ENCODE measurements around the gene ZNF408.

The ZNF408 gene

DNA sequence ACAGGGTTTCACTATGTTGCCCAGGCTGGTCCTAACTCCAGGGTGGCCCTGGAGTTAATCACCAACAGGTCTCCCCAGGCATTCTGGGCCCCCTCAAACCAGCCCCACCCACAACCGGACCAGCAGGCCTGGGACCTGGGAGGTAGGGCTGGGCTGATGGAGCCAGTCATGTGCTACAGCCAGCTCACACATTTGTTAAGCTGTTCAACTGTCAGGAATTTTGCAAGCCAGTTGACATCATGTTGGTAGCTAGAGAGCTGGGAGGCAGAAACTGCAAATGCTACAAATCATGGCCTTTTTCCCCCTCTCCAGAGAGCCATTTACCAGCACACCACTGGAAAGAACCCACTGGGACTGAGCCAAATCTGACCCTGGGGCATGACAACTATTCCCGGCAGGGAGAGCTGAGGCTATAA, 7.2 kb upstream of the ZNF408 start:
- Histone ChIP-seq H3K27ac (ENCODE audit: low read depth, low read length) (no peak overlapping the region), H3K27me3 (ENCODE audit: low read length) (no peaks in the 10 kb centered on the region), H3K36me3 (ENCODE audit: low read length) (no peaks in the 10 kb centered on the region), H3K4me3 (ENCODE audit: insufficient read depth, low read length, poor library complexity, severe bottlenecking) (no peak overlapping the region), H3K9me3 (ENCODE audit: insufficient read depth, low read length) (no peaks in the 10 kb centered on the region), H4K20me1 (ENCODE audit: low read depth, low read length) (no peaks in the 10 kb centered on the region), H3K79me2 (ENCODE audit: insufficient read depth, low read length) (peaks cover under 1% of the 10 kb centered on the region; the same call in 1 of the 2 replicates), H2AFZ (ENCODE audit: low read depth, low read length, severe bottlenecking) (no peak overlapping the region), H3K9me2 (replicated peaks; ENCODE audit: insufficient read depth, low read length) (no peaks in the 10 kb centered on the region), H3F3A (ENCODE audit: insufficient read depth) (no peaks in the 10 kb centered on the region), H3K4me2 (ENCODE audit: low read depth, low read length, poor library complexity, severe bottlenecking) (no peak overlapping the region), H3K9ac (ENCODE audit: low read length) (no peak overlapping the region)
- no peak for TF ChIP-seq EZH2phosphoT487 (conservative IDR thresholded peaks at IDR 0.05; ENCODE audit: low read length)
- TF ChIP-seq, protein P1, sequence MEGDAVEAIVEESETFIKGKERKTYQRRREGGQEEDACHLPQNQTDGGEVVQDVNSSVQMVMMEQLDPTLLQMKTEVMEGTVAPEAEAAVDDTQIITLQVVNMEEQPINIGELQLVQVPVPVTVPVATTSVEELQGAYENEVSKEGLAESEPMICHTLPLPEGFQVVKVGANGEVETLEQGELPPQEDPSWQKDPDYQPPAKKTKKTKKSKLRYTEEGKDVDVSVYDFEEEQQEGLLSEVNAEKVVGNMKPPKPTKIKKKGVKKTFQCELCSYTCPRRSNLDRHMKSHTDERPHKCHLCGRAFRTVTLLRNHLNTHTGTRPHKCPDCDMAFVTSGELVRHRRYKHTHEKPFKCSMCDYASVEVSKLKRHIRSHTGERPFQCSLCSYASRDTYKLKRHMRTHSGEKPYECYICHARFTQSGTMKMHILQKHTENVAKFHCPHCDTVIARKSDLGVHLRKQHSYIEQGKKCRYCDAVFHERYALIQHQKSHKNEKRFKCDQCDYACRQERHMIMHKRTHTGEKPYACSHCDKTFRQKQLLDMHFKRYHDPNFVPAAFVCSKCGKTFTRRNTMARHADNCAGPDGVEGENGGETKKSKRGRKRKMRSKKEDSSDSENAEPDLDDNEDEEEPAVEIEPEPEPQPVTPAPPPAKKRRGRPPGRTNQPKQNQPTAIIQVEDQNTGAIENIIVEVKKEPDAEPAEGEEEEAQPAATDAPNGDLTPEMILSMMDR (IDR thresholded peaks at IDR 0.05; ENCODE audit: insufficient read depth, low read length, poor library complexity, severe bottlenecking): no peak

GRCh38 chr11:46694072-46694471, 6.8 kb upstream of the ZNF408 start:
- H3K4me3 ChIP-seq (ENCODE audit: insufficient read depth, low read length, poor library complexity, severe bottlenecking): no peak overlapping the region
- H3K36me3 ChIP-seq (ENCODE audit: low read length): no peaks in the 10 kb centered on the region
- H3K9me3 ChIP-seq (ENCODE audit: insufficient read depth, low read length): no peaks in the 10 kb centered on the region
- peaks cover 5% of the 10 kb centered on the region; the same call in 1 of the 2 replicates for H3K79me2 ChIP-seq (ENCODE audit: insufficient read depth, low read length)
- H3K27ac ChIP-seq (ENCODE audit: low read depth, low read length): no peak overlapping the region
- H3K4me2 ChIP-seq (ENCODE audit: low read depth, low read length, poor library complexity, severe bottlenecking): no peak overlapping the region
- no peaks in the 10 kb centered on the region for H3K9me2 ChIP-seq (replicated peaks; ENCODE audit: insufficient read depth, low read length)
- no peaks in the 10 kb centered on the region for H3K27me3 ChIP-seq (ENCODE audit: low read length)
- TF ChIP-seq, protein P1 (IDR thresholded peaks at IDR 0.05; ENCODE audit: insufficient read depth, low read length, poor library complexity, severe bottlenecking): no peak
- TF ChIP-seq EZH2phosphoT487 (conservative IDR thresholded peaks at IDR 0.05; ENCODE audit: low read length): no peak
- no peaks in the 10 kb centered on the region for H3F3A ChIP-seq (ENCODE audit: insufficient read depth)
- no peaks in the 10 kb centered on the region for H4K20me1 ChIP-seq (ENCODE audit: low read depth, low read length)
- no peak overlapping the region for H3K9ac ChIP-seq (ENCODE audit: low read length)
- no peak overlapping the region for H2AFZ ChIP-seq (ENCODE audit: low read depth, low read length, severe bottlenecking)

DNA sequence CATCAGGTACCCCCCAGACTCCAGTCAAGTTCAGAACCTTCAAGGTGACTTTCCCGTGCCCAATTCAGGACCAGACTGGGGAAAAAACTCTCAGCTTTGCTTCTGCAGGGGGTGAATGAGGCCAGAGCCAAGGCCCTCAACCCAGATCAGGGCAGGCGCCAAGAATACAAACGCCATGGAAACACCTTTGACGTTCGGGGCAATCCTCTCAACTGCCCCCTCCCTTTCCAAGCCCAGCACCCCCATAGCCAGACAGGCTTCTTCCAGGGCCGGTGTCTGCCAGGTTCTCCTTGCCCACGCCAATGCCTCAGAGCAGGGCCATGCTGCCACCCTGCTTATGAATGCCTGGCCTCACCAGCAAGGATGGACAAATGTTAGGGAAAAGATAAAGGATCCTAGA, 6.2 kb upstream of the ZNF408 start:
- Histone ChIP-seq H3K27ac (ENCODE audit: low read depth, low read length) (no peak overlapping the region), H2AFZ (ENCODE audit: low read depth, low read length, severe bottlenecking) (no peak overlapping the region), H3K36me3 (ENCODE audit: low read length) (no peaks in the 10 kb centered on the region), H3K4me2 (ENCODE audit: low read depth, low read length, poor library complexity, severe bottlenecking) (no peak overlapping the region), H3K9ac (ENCODE audit: low read length) (no peak overlapping the region), H3F3A (ENCODE audit: insufficient read depth) (no peaks in the 10 kb centered on the region), H3K9me3 (ENCODE audit: insufficient read depth, low read length) (no peaks in the 10 kb centered on the region), H3K79me2 (ENCODE audit: insufficient read depth, low read length) (peaks cover 10% of the 10 kb centered on the region; the same call in 1 of the 2 replicates), H3K4me3 (ENCODE audit: insufficient read depth, low read length, poor library complexity, severe bottlenecking) (no peak overlapping the region), H3K27me3 (ENCODE audit: low read length) (no peaks in the 10 kb centered on the region), H4K20me1 (ENCODE audit: low read depth, low read length) (no peaks in the 10 kb centered on the region), H3K9me2 (replicated peaks; ENCODE audit: insufficient read depth, low read length) (no peaks in the 10 kb centered on the region)
- TF ChIP-seq, protein P1 (IDR thresholded peaks at IDR 0.05; ENCODE audit: insufficient read depth, low read length, poor library complexity, severe bottlenecking): no peak
- no peak for TF ChIP-seq EZH2phosphoT487 (conservative IDR thresholded peaks at IDR 0.05; ENCODE audit: low read length)

All from SU-DHL-6 (cell line).